Liver (tissue), 9 donors: ENCODE results near the gene CSNK2A3. TPM values are rescaled to one million over a fixed set of nuclear protein-coding genes. Genes with fewer than 3 reads are reported as not detected.

Experiments
- DNase-seq: peaks from one replicate; pipeline ENCODE4 v3.0.0-alpha.2; 2017; ENCODE audit warnings: low spot score
- H3K27ac ChIP-seq, 2 donors: one replicate each; pipeline ENCODE4 v1.7.0; 2013; ENCODE audit warnings: inconsistent platforms in 2 of 2, low read length in 2 of 2, control low read depth in 1 of 2, low read depth in 1 of 2, mild to moderate bottlenecking in 1 of 2
- H3K27me3 ChIP-seq, 4 donors: one replicate each; pipeline versions ENCODE4 v1.6.1 to v1.7.0; 2013; ENCODE audit warnings: low read length in 3 of 4, inconsistent platforms in 1 of 4, mild to moderate bottlenecking in 1 of 4, moderate library complexity in 1 of 4; ENCODE audit not compliant: control insufficient read depth in 4 of 4, insufficient read depth in 4 of 4
- H3K36me3 ChIP-seq, 4 donors: one replicate each; pipeline versions ENCODE4 v1.6.1 to v1.7.0; 2013; ENCODE audit warnings: low read length in 3 of 4, mild to moderate bottlenecking in 3 of 4, low read depth in 1 of 4, moderate library complexity in 1 of 4; ENCODE audit not compliant: control insufficient read depth in 4 of 4, insufficient read depth in 3 of 4
- H3K4me1 ChIP-seq, 4 donors: one replicate each; pipeline versions ENCODE4 v1.6.1 to v1.7.0; 2013; ENCODE audit warnings: low read length in 3 of 4, mild to moderate bottlenecking in 3 of 4, moderate library complexity in 1 of 4; ENCODE audit not compliant: control insufficient read depth in 4 of 4, insufficient read depth in 4 of 4
- H3K4me3 ChIP-seq, 3 donors: one replicate each; pipeline versions ENCODE4 v1.6.1 to v1.7.0; 2013; ENCODE audit warnings: low read length in 3 of 3, control low read depth in 1 of 3, low read depth in 1 of 3, mild to moderate bottlenecking in 1 of 3
- H3K9ac ChIP-seq, 2 donors: one replicate each; pipeline ENCODE4 v1.7.0; 2013; ENCODE audit warnings: low read length in 2 of 2, mild to moderate bottlenecking in 2 of 2, moderate library complexity in 2 of 2, control low read depth in 1 of 2, low read depth in 1 of 2
- H3K9me3 ChIP-seq, 4 donors: one replicate each; pipeline versions ENCODE4 v1.6.1 to v1.7.0; 2013; ENCODE audit warnings: low read length in 3 of 4; ENCODE audit not compliant: control insufficient read depth in 4 of 4
- EGR1 ChIP-seq, 2 donors: IDR thresholded peaks; 2 replicates each; pipeline ENCODE4 v1.6.1; 2016 to 2018; ENCODE audit warnings: antibody characterized with exemption in 2 of 2, low read depth in 2 of 2
- FOXA1 ChIP-seq: IDR thresholded peaks from 2 replicates; pipeline ENCODE4 v1.6.1; 2016; ENCODE audit warnings: antibody characterized with exemption
- FOXA2 ChIP-seq: IDR thresholded peaks from 2 replicates; pipeline ENCODE4 v1.6.1; 2016; ENCODE audit warnings: antibody characterized with exemption
- GABPA ChIP-seq, 2 donors: IDR thresholded peaks in 1 of 2; conservative IDR thresholded peaks in 1 of 2; 2 replicates each; pipeline ENCODE4 v1.6.1; 2016; ENCODE audit warnings: antibody characterized with exemption in 2 of 2, mild to moderate bottlenecking in 1 of 2, moderate library complexity in 1 of 2
- HNF4G ChIP-seq: IDR thresholded peaks from 2 replicates; pipeline ENCODE4 v1.6.1; 2016; ENCODE audit warnings: antibody characterized with exemption
- JUND ChIP-seq, 2 donors: IDR thresholded peaks; 2 replicates each; pipeline ENCODE4 v1.6.1; 2016; ENCODE audit warnings: antibody characterized with exemption in 2 of 2
- NR2F2 ChIP-seq: IDR thresholded peaks from 2 replicates; pipeline ENCODE4 v1.6.1; 2016; ENCODE audit warnings: antibody characterized with exemption
- RXRA ChIP-seq, 2 donors: IDR thresholded peaks; 2 replicates each; pipeline ENCODE4 v1.6.1; 2017 to 2018; ENCODE audit warnings: antibody characterized with exemption in 2 of 2, mild to moderate bottlenecking in 1 of 2
- SP1 ChIP-seq: IDR thresholded peaks from 2 replicates; pipeline ENCODE4 v1.6.1; 2018; ENCODE audit warnings: antibody characterized with exemption, mild to moderate bottlenecking
- YY1 ChIP-seq: IDR thresholded peaks from 2 replicates; pipeline ENCODE4 v1.6.1; 2016; ENCODE audit warnings: antibody characterized with exemption, mild to moderate bottlenecking
- WGBS: extraction: QIAGEN DNeasy Blood & Tissue Kit; methylation state at CpG from one replicate; pipeline ENCODE4 v1.1.7; 2013; 5-methylcytosine and 5-hydroxymethylcytosine counted together
- polyA plus RNA-seq, 2 donors: library from polyadenylated mRNA; stranded (reverse) in 1 of 2; unstranded in 1 of 2; fragments of 200-250 nt in 1 of 2; fragments of >200 nt in 1 of 2; fragmentation: Nextera tagmentation in 1 of 2; extraction: Ambion mirVana in 1 of 2; gene quantifications; one replicate each; pipeline versions ENCODE4 v1.2.1 to v1.2.3, GENCODE V29; 2013 to 2015
- total RNA-seq, 2 donors: library from RNA; depleted of rRNA; stranded (reverse); fragments of >200 nt; gene quantifications; one replicate each; pipeline ENCODE4 v1.2.3, GENCODE V29; 2014
- TF ChIP-seq, protein P1 (sequence below): fragments of 150-350 bp; IDR thresholded peaks from 2 replicates; pipeline ENCODE4 v1.5.1; 2017; ENCODE audit warnings: improper control_type of control experiment, low read depth, low read length; ENCODE audit not compliant: missing input control
- TF ChIP-seq, protein P2 (sequence below): IDR thresholded peaks from 2 replicates; pipeline ENCODE4 v1.6.1; 2016; ENCODE audit warnings: antibody characterized with exemption, mild to moderate bottlenecking
- TF ChIP-seq, protein P3 (sequence below): IDR thresholded peaks from 2 replicates; pipeline ENCODE4 v1.6.1; 2016; ENCODE audit warnings: antibody characterized with exemption
- donor health status: healthy.
- donor health status: healthy.
- donor health status: healthy.
- donor health status: healthy.
- donor health status: healthy.

The CSNK2A3 gene
- total and polyA plus RNA-seq, 4 donors: 0.51 to 0.92 (median 0.59) TPM; not detected in 1

DNA sequence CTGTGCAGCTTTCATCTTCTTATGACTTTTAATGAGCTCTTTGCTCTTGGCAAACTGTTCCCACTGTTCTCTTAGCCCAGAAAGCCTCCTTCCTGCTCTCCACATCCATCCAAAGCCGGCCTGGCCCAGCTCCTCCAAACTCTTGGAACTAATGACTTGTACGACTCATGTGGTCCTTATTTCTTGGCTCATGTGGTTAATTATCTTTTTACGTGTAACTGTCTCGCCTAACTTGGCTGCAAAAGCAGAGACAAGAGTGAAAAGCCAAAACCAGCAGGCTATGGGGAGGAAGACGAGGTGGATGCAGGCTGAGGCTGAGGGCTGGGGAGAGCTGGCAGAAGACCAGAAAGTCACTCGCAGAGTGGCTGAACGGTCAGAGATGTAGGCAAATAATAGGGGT, 5.5 kb downstream of the CSNK2A3 start:
- H3K36me3 ChIP-seq: peaks cover 0 to 2% (median 0%) of the 10 kb centered on the region in 4 donors
- no peak for TF ChIP-seq SP1
- TF ChIP-seq NR2F2: no peak
- no peak for DNase-seq
- 75% methylated on average over 7 of the region's 7 CpGs for WGBS
- no peaks in the 10 kb centered on the region for H3K27me3 ChIP-seq
- no peak overlapping the region for H3K4me3 ChIP-seq
- H3K9me3 ChIP-seq: no peaks in the 10 kb centered on the region
- no peak overlapping the region for H3K9ac ChIP-seq
- peaks cover 0 to 10% (median 7%) of the 10 kb centered on the region in 4 donors for H3K4me1 ChIP-seq
- no peak overlapping the region for H3K27ac ChIP-seq

DNA sequence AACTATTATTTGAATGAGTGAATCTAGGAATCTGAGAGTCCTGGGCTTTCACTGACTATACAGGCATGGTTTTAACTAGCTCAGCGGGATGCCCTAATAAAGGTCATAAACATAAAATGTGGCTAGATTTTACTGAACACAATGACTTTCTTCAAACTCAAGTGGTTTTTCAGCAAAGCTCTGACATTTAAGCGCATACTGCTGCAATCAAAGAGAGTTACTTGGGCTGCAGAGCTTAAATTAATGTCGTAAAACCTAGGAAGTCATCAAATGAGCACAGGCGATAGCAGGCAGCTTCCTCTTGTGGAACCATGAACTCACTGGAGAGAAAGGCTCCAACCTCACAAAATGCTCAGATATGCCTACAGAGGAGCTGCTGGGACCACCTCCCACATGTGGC, 6.7 kb downstream of the CSNK2A3 start:
- Histone ChIP-seq H3K27me3 (no peaks in the 10 kb centered on the region), H3K4me1 (peaks cover 0 to 10% (median 7%) of the 10 kb centered on the region in 4 donors), H3K9me3 (no peaks in the 10 kb centered on the region), H3K9ac (no peak overlapping the region), H3K27ac (no peak overlapping the region), H3K36me3 (peaks cover 0 to 2% (median 0%) of the 10 kb centered on the region in 4 donors), H3K4me3 (no peak overlapping the region)
- WGBS: 88% methylated on average over 4 of the region's 4 CpGs
- TF ChIP-seq SP1 (no peak), FOXA1 (no peak), JUND (IDR thresholded peaks at IDR 0.05) (no peak), RXRA (IDR thresholded peaks at IDR 0.05) (no peak), YY1 (no peak), HNF4G (no peak)
- TF ChIP-seq, protein P1, sequence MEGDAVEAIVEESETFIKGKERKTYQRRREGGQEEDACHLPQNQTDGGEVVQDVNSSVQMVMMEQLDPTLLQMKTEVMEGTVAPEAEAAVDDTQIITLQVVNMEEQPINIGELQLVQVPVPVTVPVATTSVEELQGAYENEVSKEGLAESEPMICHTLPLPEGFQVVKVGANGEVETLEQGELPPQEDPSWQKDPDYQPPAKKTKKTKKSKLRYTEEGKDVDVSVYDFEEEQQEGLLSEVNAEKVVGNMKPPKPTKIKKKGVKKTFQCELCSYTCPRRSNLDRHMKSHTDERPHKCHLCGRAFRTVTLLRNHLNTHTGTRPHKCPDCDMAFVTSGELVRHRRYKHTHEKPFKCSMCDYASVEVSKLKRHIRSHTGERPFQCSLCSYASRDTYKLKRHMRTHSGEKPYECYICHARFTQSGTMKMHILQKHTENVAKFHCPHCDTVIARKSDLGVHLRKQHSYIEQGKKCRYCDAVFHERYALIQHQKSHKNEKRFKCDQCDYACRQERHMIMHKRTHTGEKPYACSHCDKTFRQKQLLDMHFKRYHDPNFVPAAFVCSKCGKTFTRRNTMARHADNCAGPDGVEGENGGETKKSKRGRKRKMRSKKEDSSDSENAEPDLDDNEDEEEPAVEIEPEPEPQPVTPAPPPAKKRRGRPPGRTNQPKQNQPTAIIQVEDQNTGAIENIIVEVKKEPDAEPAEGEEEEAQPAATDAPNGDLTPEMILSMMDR: no peak
- DNase-seq: no peak

DNA sequence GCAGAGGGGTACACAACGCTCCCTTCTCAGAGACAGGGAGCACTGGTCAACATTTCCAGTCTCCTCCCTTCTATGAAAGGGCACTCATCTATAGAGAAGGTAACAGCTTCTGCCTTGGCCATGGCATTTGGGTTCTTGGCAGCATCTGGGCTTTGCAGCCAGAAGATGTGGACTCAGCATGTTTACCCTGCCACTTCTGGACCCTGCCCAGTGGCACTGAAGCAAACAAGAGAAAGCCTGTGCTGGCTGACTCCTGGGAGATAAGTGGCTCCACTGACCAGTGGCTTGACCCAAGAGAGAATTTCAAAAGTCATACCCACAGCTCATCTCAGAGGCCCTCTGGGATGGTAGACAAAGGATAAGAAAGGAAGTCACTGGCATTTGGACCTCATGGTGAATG, 8.0 kb downstream of the CSNK2A3 start:
- no peak overlapping the region for H3K4me3 ChIP-seq
- H3K9me3 ChIP-seq: no peaks in the 10 kb centered on the region
- no peak for DNase-seq
- 93% methylated on average over 1 of the region's 1 CpG for WGBS
- H3K9ac ChIP-seq: no peak overlapping the region
- H3K4me1 ChIP-seq: peaks cover 0 to 10% (median 7%) of the 10 kb centered on the region in 4 donors
- no peak overlapping the region for H3K27ac ChIP-seq
- TF ChIP-seq GABPA (IDR thresholded peaks at IDR 0.05 in 1 of 2, conservative IDR thresholded peaks at IDR 0.05 in 1 of 2) (no peak), HNF4G (no peak), EGR1 (IDR thresholded peaks at IDR 0.05; ENCODE audit: low read depth in 2 of 2) (no peak), RXRA (IDR thresholded peaks at IDR 0.05) (no peak), FOXA2 (no peak), FOXA1 (no peak), YY1 (no peak)
- TF ChIP-seq, protein P2, sequence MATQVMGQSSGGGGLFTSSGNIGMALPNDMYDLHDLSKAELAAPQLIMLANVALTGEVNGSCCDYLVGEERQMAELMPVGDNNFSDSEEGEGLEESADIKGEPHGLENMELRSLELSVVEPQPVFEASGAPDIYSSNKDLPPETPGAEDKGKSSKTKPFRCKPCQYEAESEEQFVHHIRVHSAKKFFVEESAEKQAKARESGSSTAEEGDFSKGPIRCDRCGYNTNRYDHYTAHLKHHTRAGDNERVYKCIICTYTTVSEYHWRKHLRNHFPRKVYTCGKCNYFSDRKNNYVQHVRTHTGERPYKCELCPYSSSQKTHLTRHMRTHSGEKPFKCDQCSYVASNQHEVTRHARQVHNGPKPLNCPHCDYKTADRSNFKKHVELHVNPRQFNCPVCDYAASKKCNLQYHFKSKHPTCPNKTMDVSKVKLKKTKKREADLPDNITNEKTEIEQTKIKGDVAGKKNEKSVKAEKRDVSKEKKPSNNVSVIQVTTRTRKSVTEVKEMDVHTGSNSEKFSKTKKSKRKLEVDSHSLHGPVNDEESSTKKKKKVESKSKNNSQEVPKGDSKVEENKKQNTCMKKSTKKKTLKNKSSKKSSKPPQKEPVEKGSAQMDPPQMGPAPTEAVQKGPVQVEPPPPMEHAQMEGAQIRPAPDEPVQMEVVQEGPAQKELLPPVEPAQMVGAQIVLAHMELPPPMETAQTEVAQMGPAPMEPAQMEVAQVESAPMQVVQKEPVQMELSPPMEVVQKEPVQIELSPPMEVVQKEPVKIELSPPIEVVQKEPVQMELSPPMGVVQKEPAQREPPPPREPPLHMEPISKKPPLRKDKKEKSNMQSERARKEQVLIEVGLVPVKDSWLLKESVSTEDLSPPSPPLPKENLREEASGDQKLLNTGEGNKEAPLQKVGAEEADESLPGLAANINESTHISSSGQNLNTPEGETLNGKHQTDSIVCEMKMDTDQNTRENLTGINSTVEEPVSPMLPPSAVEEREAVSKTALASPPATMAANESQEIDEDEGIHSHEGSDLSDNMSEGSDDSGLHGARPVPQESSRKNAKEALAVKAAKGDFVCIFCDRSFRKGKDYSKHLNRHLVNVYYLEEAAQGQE: no peak
- TF ChIP-seq, protein P3, sequence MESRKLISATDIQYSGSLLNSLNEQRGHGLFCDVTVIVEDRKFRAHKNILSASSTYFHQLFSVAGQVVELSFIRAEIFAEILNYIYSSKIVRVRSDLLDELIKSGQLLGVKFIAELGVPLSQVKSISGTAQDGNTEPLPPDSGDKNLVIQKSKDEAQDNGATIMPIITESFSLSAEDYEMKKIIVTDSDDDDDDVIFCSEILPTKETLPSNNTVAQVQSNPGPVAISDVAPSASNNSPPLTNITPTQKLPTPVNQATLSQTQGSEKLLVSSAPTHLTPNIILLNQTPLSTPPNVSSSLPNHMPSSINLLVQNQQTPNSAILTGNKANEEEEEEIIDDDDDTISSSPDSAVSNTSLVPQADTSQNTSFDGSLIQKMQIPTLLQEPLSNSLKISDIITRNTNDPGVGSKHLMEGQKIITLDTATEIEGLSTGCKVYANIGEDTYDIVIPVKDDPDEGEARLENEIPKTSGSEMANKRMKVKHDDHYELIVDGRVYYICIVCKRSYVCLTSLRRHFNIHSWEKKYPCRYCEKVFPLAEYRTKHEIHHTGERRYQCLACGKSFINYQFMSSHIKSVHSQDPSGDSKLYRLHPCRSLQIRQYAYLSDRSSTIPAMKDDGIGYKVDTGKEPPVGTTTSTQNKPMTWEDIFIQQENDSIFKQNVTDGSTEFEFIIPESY: no peak
- H3K27me3 ChIP-seq: no peaks in the 10 kb centered on the region
- peaks cover 0 to 8% (median 1%) of the 10 kb centered on the region in 4 donors for H3K36me3 ChIP-seq
